Activated B cell treated with CpG ODN at 0.5 μM for 24 hours (primary cell): Measurements from ENCODE around the gene TOMM20L. TPM values are rescaled to one million over a fixed set of nuclear protein-coding genes. Genes with fewer than 3 reads are reported as not detected.

ENCODE experiments used
- ATAC-seq: fragments of 200-7000 bp; cut with Tn5 transposase; one replicate; pipeline ENCODE4 v1.10.0; 2021; ENCODE audit warnings: low read depth, mild to moderate bottlenecking, moderate library complexity
- CTCF ChIA-PET: fragments of 350-600 bp; sonication (Branson Sonifier 250); formaldehyde crosslinking; loops from one replicate; lab custom pipeline; 2021; ENCODE audit warnings: antibody characterized with exemption; lab: Charles Lee
- POLR2A ChIA-PET: fragments of 350-600 bp; sonication (Branson Sonifier 250); formaldehyde crosslinking; loops from one replicate; lab custom pipeline; 2021; ENCODE audit warnings: antibody characterized with exemption; lab: Charles Lee
- DNase-seq: peaks from one replicate; pipeline ENCODE4 v3.0.0; 2022
- H3K27ac Mint-ChIP-seq: one replicate; pipeline ENCODE4 v1.8.0; 2020; ENCODE audit warnings: mixed read lengths
- H3K27me3 Mint-ChIP-seq: one replicate; pipeline ENCODE4 v1.8.0; 2021; ENCODE audit warnings: mixed read lengths
- H3K36me3 Mint-ChIP-seq: one replicate; pipeline ENCODE4 v1.8.0; 2021; ENCODE audit warnings: low read depth, mixed read lengths
- H3K4me1 Mint-ChIP-seq: one replicate; pipeline ENCODE4 v1.8.0; 2021; ENCODE audit warnings: mixed read lengths
- H3K4me3 Mint-ChIP-seq: one replicate; pipeline ENCODE4 v1.8.0; 2020; ENCODE audit warnings: mild to moderate bottlenecking, mixed read lengths
- H3K9me3 Mint-ChIP-seq: one replicate; pipeline ENCODE4 v1.8.0; 2020; ENCODE audit warnings: mixed read lengths
- CTCF ChIP-seq: fragments of 200-600 bp; IDR thresholded peaks from one replicate; pipeline ENCODE4 v1.8.0; 2022; ENCODE audit warnings: antibody characterized with exemption, mild to moderate bottlenecking
- intact Hi-C: fragments of 100-400 bp; cut with micrococcal nuclease; formaldehyde crosslinking; loops from one replicate; pipeline ENCODE4 v1.15.1; 2024
- total RNA-seq: library from RNA; stranded (reverse); gene quantifications from 2 replicates; pipeline ENCODE4 v1.2.3, GENCODE V29; 2022

The TOMM20L gene
- total RNA-seq, 1 donor from 2014 or later = not detected

GRCh38 chr14:58390830-58391229 lies 4.9 kb upstream of the TOMM20L start:
- H3K27me3 Mint-ChIP-seq = no peaks in the 10 kb centered on the region
- intact Hi-C loops = no loop called here
- no peak for ATAC-seq
- no peak overlapping the region for H3K27ac Mint-ChIP-seq
- H3K9me3 Mint-ChIP-seq = no peaks in the 10 kb centered on the region
- ChIA-PET CTCF (no interaction called here), POLR2A (no interaction called here)
- H3K4me3 Mint-ChIP-seq = no peak overlapping the region
- no peak for DNase-seq
- no peaks in the 10 kb centered on the region for H3K36me3 Mint-ChIP-seq
- no peak for TF ChIP-seq CTCF
- peaks cover 4% of the 10 kb centered on the region for H3K4me1 Mint-ChIP-seq

- no peak for ATAC-seq
- DNase-seq = no peak
- intact Hi-C loops = loop anchor here (1.0 kb wide), 1 partner anchor 287 kb away; no protein-coding TSS in a partner anchor
- ChIA-PET POLR2A (interaction anchor here (1.0 to 3.5 kb wide), 3 partner anchors 32 to 97 kb away, joined by 3 to 19 read pairs (median 16); partner anchors contain the start of genes ARID4A, KIAA0586 and TIMM9), CTCF (interaction anchor here (0.8 to 2.0 kb wide), 12 partner anchors 17 to 148 kb away, joined by 3 to 5 read pairs (median 3); partner anchors contain the start of genes KIAA0586 and TIMM9)
- peak overlapping the region; percentile 76 for H3K27ac Mint-ChIP-seq
- no peaks in the 10 kb centered on the region for H3K36me3 Mint-ChIP-seq
- no peaks in the 10 kb centered on the region for H3K9me3 Mint-ChIP-seq
- no peaks in the 10 kb centered on the region for H3K27me3 Mint-ChIP-seq
- peaks cover 14% of the 10 kb centered on the region for H3K4me1 Mint-ChIP-seq
- H3K4me3 Mint-ChIP-seq = peak overlapping the region; percentile 83
- no peak for TF ChIP-seq CTCF
Measured at GRCh38 chr14:58395562-58395811, 243 bp upstream of the TOMM20L start.

- Mint-ChIP-seq H3K27ac (no peak overlapping the region), H3K27me3 (no peaks in the 10 kb centered on the region), H3K4me1 (peaks cover 14% of the 10 kb centered on the region), H3K4me3 (peak overlapping the region; percentile 29), H3K9me3 (no peaks in the 10 kb centered on the region), H3K36me3 (peaks cover 2% of the 10 kb centered on the region)
- no peak for DNase-seq
- intact Hi-C loops = loop anchor here (2.0 kb wide), 2 partner anchors 18 to 152 kb away; partner anchors contain the start of gene PSMA3
- no peak for TF ChIP-seq CTCF
- no peak for ATAC-seq
- CTCF ChIA-PET = interaction anchor here (0.8 to 1.5 kb wide), 4 partner anchors 31 to 288 kb away, joined by 3 to 5 read pairs (median 4); partner anchors contain the start of gene KIAA0586
- POLR2A ChIA-PET = interaction anchor here (2.6 to 3.5 kb wide), 2 partner anchors 30 to 99 kb away, joined by 16 to 19 read pairs; partner anchors contain the start of genes ARID4A, KIAA0586 and TIMM9
Measured at GRCh38 chr14:58397156-58397555, 1.4 kb downstream of the TOMM20L start.

- POLR2A ChIA-PET = no interaction called here
- Mint-ChIP-seq H3K27ac (no peak overlapping the region), H3K4me3 (no peak overlapping the region), H3K9me3 (no peaks in the 10 kb centered on the region), H3K36me3 (peaks cover 4% of the 10 kb centered on the region), H3K27me3 (no peaks in the 10 kb centered on the region), H3K4me1 (peaks cover 14% of the 10 kb centered on the region)
- DNase-seq (no peak), ATAC-seq (no peak)
- CTCF ChIA-PET = interaction anchor here (1.0 to 1.2 kb wide), 3 partner anchors 29 to 657 kb away, joined by 3 to 4 read pairs (median 3); partner anchors contain the start of genes KIAA0586 and TIMM9
- no peak for TF ChIP-seq CTCF
- intact Hi-C loops = no loop called here
Measured at GRCh38 chr14:58398495-58398894, 2.8 kb downstream of the TOMM20L start.

- no peaks in the 10 kb centered on the region for H3K27me3 Mint-ChIP-seq
- H3K9me3 Mint-ChIP-seq = no peaks in the 10 kb centered on the region
- CTCF ChIA-PET = interaction anchor here (1.2 kb wide), 1 partner anchor 29 kb away, joined by 3 read pairs; the partner anchor contains the start of genes KIAA0586 and TIMM9
- ATAC-seq (no peak), DNase-seq (no peak)
- intact Hi-C loops = no loop called here
- peaks cover 14% of the 10 kb centered on the region for H3K4me1 Mint-ChIP-seq
- peaks cover 4% of the 10 kb centered on the region for H3K36me3 Mint-ChIP-seq
- POLR2A ChIA-PET = no interaction called here
- no peak overlapping the region for H3K27ac Mint-ChIP-seq
- TF ChIP-seq CTCF = no peak
- H3K4me3 Mint-ChIP-seq = no peak overlapping the region
Measured at GRCh38 chr14:58398895-58399294, 3.2 kb downstream of the TOMM20L start.
